Muscle of leg (tissue), 11 donors: Measurements from ENCODE around the gene IL10. TPM values are rescaled to one million over a fixed set of nuclear protein-coding genes. Genes with fewer than 3 reads are reported as not detected.

ENCODE experiments used
- DNase-seq: peaks from one replicate; pipeline ENCODE4 v3.0.0; 2013
- H3K27ac ChIP-seq: one replicate; pipeline ENCODE4 v1.5.1; 2013; ENCODE audit warnings: mild to moderate bottlenecking, low read length, control low read depth
- H3K27me3 ChIP-seq: one replicate; pipeline ENCODE4 v1.6.1; 2013; ENCODE audit warnings: low read length; ENCODE audit not compliant: control insufficient read depth, insufficient read depth
- H3K36me3 ChIP-seq: one replicate; pipeline ENCODE4 v1.6.1; 2013; ENCODE audit warnings: low read length; ENCODE audit not compliant: control insufficient read depth, insufficient read depth
- H3K4me1 ChIP-seq: one replicate; pipeline ENCODE4 v1.6.1; 2013; ENCODE audit warnings: low read length; ENCODE audit not compliant: control insufficient read depth, insufficient read depth
- H3K4me3 ChIP-seq: one replicate; pipeline ENCODE4 v1.5.1; 2013; ENCODE audit warnings: low read length, control low read depth
- H3K9me3 ChIP-seq: replicated peaks from 2 replicates; pipeline ENCODE4 v1.6.1; 2013; ENCODE audit warnings: low read depth, low read length; ENCODE audit not compliant: control insufficient read depth
- WGBS: methylation state at CpG from one replicate; pipeline ENCODE4 v1.1.5; 2013; ENCODE audit warnings: missing lambda C conversion rate; ENCODE audit not compliant: insufficient coverage; 5-methylcytosine and 5-hydroxymethylcytosine counted together
- polyA plus RNA-seq, 8 donors: library from polyadenylated mRNA; unstranded; fragments of 120-200 nt; gene quantifications; one replicate each; pipeline versions ENCODE4 v1.2.1 to v1.2.3, GENCODE V29; 2013; ENCODE audit warnings: inconsistent platforms in 1 of 8, low replicate concordance in 1 of 8; ENCODE audit not compliant: insufficient read length in 8 of 8, insufficient read depth in 1 of 8
- total RNA-seq: library from RNA; stranded (reverse); fragments of 120-200 nt; gene quantifications from one replicate; pipeline ENCODE4 v1.2.4, GENCODE V29; 2013

IL10 gene
- total and polyA plus RNA-seq, 9 donors, result 0.35 to 1.1 (median 0.53) TPM

DNA sequence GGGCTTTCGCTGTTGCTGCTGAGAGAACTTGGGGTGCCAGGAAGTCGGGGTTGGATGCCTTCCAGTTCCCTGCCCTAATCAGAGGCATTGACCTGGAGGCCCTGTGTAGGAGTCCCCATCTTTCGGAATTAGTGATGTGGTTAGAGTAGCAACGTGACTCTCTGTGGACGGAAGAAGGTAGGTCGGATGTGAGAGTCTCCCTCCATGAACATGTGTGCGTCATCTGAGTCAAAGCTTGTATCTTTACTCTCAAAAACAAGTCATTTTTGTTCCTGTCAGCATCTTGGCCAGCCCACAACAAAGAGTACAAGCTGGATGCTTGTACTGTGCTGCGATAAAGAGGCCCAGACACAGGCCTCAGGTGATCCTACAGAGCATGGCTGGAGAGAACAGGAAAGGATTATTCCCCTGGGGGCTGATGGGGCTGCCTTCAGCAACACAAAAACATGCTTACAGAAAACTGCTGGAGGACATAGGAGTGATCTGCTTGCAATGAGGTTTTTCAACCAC lies 31.0 kb upstream of the IL10 start:
- Histone ChIP-seq H3K4me3 (no peak overlapping the region), H3K4me1 (no peaks in the 10 kb centered on the region), H3K9me3 (no peaks in the 10 kb centered on the region), H3K27ac (peak overlapping the region; percentile 2), H3K36me3 (no peaks in the 10 kb centered on the region), H3K27me3 (no peaks in the 10 kb centered on the region)
- DNase-seq, result no peak
- 78% methylated on average over 3 of the region's 8 CpGs for WGBS

- Histone ChIP-seq H3K27me3 (no peaks in the 10 kb centered on the region), H3K4me3 (no peak overlapping the region), H3K36me3 (no peaks in the 10 kb centered on the region), H3K4me1 (no peaks in the 10 kb centered on the region), H3K9me3 (no peaks in the 10 kb centered on the region), H3K27ac (no peak overlapping the region)
- DNase-seq, result no peak
- no CpG with 5 or more reads among the region's 4 CpGs for WGBS
These were observed 30.1 kb upstream of the IL10 start for GRCh38 chr1:206802401-206802800.

DNA sequence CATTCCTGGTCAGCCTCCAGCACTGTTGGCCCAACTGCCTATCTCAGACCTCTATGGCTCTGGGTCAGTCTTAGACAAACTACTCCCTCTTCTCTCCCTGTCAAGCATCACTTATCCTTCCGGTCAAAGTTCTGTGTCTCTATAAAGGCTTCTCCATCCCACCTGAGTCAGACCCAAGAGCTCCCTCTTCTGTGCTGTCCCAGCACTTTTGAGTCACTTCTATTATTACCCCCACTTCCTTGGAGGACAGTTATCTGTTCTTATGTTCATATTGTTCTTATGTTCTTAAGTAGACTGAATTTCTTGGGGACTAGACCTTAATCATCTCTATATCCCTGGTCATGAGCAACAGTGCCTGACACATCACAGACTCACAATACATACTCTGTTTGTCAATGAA lies 29.2 kb upstream of the IL10 start:
- H3K36me3 ChIP-seq, result no peaks in the 10 kb centered on the region
- WGBS, result no CpG with 5 or more reads among the region's 1 CpG
- no peak for DNase-seq
- no peaks in the 10 kb centered on the region for H3K9me3 ChIP-seq
- no peak overlapping the region for H3K27ac ChIP-seq
- no peak overlapping the region for H3K4me3 ChIP-seq
- no peaks in the 10 kb centered on the region for H3K27me3 ChIP-seq
- no peaks in the 10 kb centered on the region for H3K4me1 ChIP-seq

DNA sequence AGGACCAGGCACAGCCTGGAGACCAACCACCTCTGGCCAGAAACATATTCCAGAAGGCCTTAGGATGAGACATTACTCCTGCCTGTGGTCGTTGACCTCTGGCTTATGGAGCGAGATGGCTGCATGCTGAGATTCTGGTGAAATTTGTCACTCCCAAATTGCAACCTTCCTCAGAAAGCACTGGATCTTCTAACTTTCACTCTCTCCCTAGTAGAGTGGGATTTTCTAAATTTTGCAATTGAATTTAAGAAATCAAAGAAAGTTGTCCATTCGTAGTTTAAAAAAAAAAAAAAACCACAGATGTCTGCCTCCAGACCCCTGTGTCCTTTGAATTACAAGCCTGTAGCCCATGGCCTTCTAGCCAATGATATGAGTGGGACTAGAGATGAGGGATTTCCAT lies 28.6 kb upstream of the IL10 start:
- no peak for DNase-seq
- H3K9me3 ChIP-seq, result no peaks in the 10 kb centered on the region
- no CpG with 5 or more reads among the region's 3 CpGs for WGBS

DNA sequence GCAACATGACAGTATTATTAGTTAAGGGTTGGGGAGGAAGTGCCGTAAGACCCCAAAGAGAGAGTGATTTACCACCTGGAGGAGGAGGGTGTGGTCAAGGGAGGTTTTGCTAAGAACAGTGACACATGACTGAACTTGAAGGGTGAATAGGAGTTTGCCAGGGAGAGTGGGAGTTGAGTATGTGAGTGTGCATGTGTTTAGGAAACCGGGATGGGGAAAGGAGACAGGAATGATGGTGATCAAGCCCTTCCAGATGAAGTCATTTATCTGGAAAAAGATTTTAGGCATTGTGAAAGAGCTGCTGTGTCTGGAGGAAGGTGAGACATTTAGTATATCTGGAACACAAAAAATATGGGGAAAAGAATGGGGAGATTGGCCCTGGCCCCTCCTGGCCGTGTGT lies 28.1 kb upstream of the IL10 start:
- H3K9me3 ChIP-seq, result no peaks in the 10 kb centered on the region
- no peaks in the 10 kb centered on the region for H3K36me3 ChIP-seq
- no peak overlapping the region for H3K4me3 ChIP-seq
- no peak overlapping the region for H3K27ac ChIP-seq
- no peak for DNase-seq
- H3K27me3 ChIP-seq, result no peaks in the 10 kb centered on the region
- WGBS, result 45% methylated on average over 3 of the region's 3 CpGs
- no peaks in the 10 kb centered on the region for H3K4me1 ChIP-seq

More for the DNA sequence above, 28.6 kb upstream of the IL10 start:
- Histone ChIP-seq H3K27me3 (no peaks in the 10 kb centered on the region), H3K4me1 (no peaks in the 10 kb centered on the region), H3K4me3 (no peak overlapping the region), H3K27ac (no peak overlapping the region), H3K36me3 (no peaks in the 10 kb centered on the region)

- Histone ChIP-seq H3K9me3 (no peaks in the 10 kb centered on the region), H3K27me3 (no peaks in the 10 kb centered on the region), H3K36me3 (no peaks in the 10 kb centered on the region), H3K4me1 (no peaks in the 10 kb centered on the region), H3K4me3 (no peak overlapping the region), H3K27ac (no peak overlapping the region)
- 70% methylated on average over 3 of the region's 3 CpGs for WGBS
- no peak for DNase-seq
These were observed 27.0 kb upstream of the IL10 start for GRCh38 chr1:206799311-206799710.

DNA sequence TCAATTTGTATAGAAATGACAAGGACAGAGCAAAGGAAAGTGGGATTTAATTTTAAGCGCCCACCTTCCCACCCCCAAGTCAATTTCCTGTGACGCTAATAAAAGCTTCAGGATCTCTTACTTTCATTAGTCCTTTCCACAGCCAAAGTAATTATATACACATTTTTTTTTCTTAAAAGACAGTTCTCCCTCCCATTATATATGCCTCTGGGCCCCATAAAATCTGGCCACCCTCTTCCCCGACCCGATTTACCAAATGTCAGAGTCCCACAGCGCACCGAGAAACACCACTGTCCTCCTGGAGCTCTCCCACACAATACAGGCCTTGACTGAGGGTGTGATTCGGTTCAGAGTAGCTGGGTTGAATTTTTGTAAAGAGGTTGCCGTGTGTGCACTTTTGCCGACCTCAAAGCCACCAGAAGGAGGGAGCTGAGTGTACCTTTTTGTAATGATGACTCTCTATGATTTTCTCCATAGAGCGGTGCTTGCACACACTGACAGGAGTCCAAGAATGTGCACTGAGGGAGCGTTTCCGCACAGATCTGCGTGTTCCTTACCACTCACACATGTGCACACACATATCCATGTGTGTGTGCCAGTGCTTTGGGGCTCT lies 26.2 kb upstream of the IL10 start:
- H3K4me1 ChIP-seq, result no peaks in the 10 kb centered on the region
- H3K9me3 ChIP-seq, result no peaks in the 10 kb centered on the region
- DNase-seq, result no peak
- H3K4me3 ChIP-seq, result no peak overlapping the region
- H3K36me3 ChIP-seq, result no peaks in the 10 kb centered on the region
- no peaks in the 10 kb centered on the region for H3K27me3 ChIP-seq
- no peak overlapping the region for H3K27ac ChIP-seq
- 44% methylated on average over 4 of the region's 13 CpGs for WGBS

- H3K36me3 ChIP-seq, result no peaks in the 10 kb centered on the region
- H3K27me3 ChIP-seq, result no peaks in the 10 kb centered on the region
- no peak overlapping the region for H3K4me3 ChIP-seq
- no peaks in the 10 kb centered on the region for H3K4me1 ChIP-seq
- 39% methylated on average over 5 of the region's 8 CpGs for WGBS
- no peak overlapping the region for H3K27ac ChIP-seq
- DNase-seq, result no peak
- H3K9me3 ChIP-seq, result no peaks in the 10 kb centered on the region
These were observed 25.5 kb upstream of the IL10 start for GRCh38 chr1:206797534-206798383.

DNA sequence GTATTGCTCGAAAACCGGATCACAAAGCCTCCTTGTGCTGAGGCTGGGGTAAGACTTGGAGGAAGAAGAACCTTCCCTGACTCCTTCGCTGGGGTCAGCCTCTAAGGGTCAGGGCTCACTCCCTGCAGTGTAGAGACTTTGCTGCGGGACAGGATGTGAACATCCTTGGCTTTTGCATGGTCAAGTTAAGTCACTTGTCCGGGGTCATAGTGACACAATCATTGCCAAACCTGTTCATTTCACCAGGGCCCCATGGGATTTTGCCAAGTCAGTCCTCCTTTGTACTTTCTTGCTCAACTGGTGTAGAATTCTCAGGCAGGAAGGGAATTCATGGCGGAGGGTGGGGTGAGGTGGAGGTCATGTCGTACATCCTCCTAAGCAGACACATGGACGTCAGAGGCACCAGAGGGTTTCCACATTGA lies 24.7 kb upstream of the IL10 start:
- Histone ChIP-seq H3K27ac (no peak overlapping the region), H3K4me3 (no peak overlapping the region), H3K27me3 (no peaks in the 10 kb centered on the region), H3K4me1 (no peaks in the 10 kb centered on the region), H3K36me3 (no peaks in the 10 kb centered on the region), H3K9me3 (no peaks in the 10 kb centered on the region)
- WGBS, result 100% methylated on average over 2 of the region's 8 CpGs
- no peak for DNase-seq

- DNase-seq, result no peak
- no peak overlapping the region for H3K27ac ChIP-seq
- H3K4me3 ChIP-seq, result no peak overlapping the region
- H3K36me3 ChIP-seq, result no peaks in the 10 kb centered on the region
- H3K27me3 ChIP-seq, result no peaks in the 10 kb centered on the region
- no peaks in the 10 kb centered on the region for H3K9me3 ChIP-seq
- H3K4me1 ChIP-seq, result no peaks in the 10 kb centered on the region
- WGBS, result 52% methylated on average over 2 of the region's 3 CpGs
These were observed 23.8 kb upstream of the IL10 start for GRCh38 chr1:206796116-206796515.
